HepG2 (cell line): ENCODE measurements around the gene LRRC8E. TPM values are rescaled to one million over a fixed set of nuclear protein-coding genes. Genes with fewer than 3 reads are reported as not detected.

Source experiments
- CREM ChIP-seq, 2 experiments: sonication (generic) in 1 of 2; formaldehyde crosslinking in 1 of 2; IDR thresholded peaks; 2 replicates each; pipeline versions ENCODE4 v1.4.0 to v1.6.1; 2016 to 2020; ENCODE audit warnings: antibody characterized with exemption in 1 of 2, mild to moderate bottlenecking in 1 of 2, missing genetic modification reagents in 1 of 2
- FOXK2 ChIP-seq: fragments of 450-650 bp; IDR thresholded peaks from 2 replicates; pipeline ENCODE4 v1.6.1; 2016
- GTF3A ChIP-seq: sonication (generic); formaldehyde crosslinking; conservative IDR thresholded peaks from 2 replicates; pipeline ENCODE4 v1.4.0; 2020; ENCODE audit warnings: mild to moderate bottlenecking, missing genetic modification reagents
- IRX3 ChIP-seq: sonication (generic); formaldehyde crosslinking; IDR thresholded peaks from 2 replicates; pipeline ENCODE4 v1.8.1; 2023; ENCODE audit warnings: mild to moderate bottlenecking, low read depth, missing genetic modification reagents, borderline replicate concordance
- NCOA5 ChIP-seq: sonication (generic); formaldehyde crosslinking; IDR thresholded peaks from 2 replicates; pipeline ENCODE4 v1.4.0; 2020; ENCODE audit warnings: missing genetic modification reagents
- POLR2G ChIP-seq: fragments of 200-400 bp; formaldehyde crosslinking; IDR thresholded peaks from 2 replicates; pipeline ENCODE4 v1.6.1; 2018; ENCODE audit warnings: mild to moderate bottlenecking, low read depth, low read length, moderate library complexity
- ZNF33B ChIP-seq: sonication (generic); formaldehyde crosslinking; IDR thresholded peaks from 2 replicates; pipeline ENCODE4 v1.5.1; 2020; ENCODE audit warnings: mild to moderate bottlenecking, missing genetic modification reagents
- ZNF367 ChIP-seq: sonication (generic); formaldehyde crosslinking; IDR thresholded peaks from 2 replicates; pipeline ENCODE4 v1.4.0; 2020; ENCODE audit warnings: missing genetic modification reagents, borderline replicate concordance
- ZNF570 ChIP-seq: sonication (generic); formaldehyde crosslinking; IDR thresholded peaks from 2 replicates; pipeline ENCODE4 v1.4.0; 2020; ENCODE audit warnings: mild to moderate bottlenecking, missing genetic modification reagents, borderline replicate concordance
- ZNF672 ChIP-seq: sonication (generic); formaldehyde crosslinking; IDR thresholded peaks from 2 replicates; pipeline ENCODE4 v1.8.1; 2022; ENCODE audit warnings: missing genetic modification reagents
- ZNF792 ChIP-seq: IDR thresholded peaks from 2 replicates; pipeline ENCODE4 v1.6.1; 2016
- polyA plus RNA-seq, 8 experiments: library from polyadenylated mRNA; depleted of rRNA in 3 of 8; stranded (reverse) in 7 of 8; unstranded in 1 of 8; fragments of >200 nt; fragmentation: Illumina TruSeq in 4 of 8; extraction: Trizol in 4 of 8; gene quantifications; 2 replicates each; pipeline versions ENCODE4 v1.2.1 to v1.2.3, GENCODE V29; 2011 to 2016; ENCODE audit warnings: low read depth in 4 of 8, missing spikeins in 1 of 8, mixed read lengths in 1 of 8; ENCODE audit not compliant: insufficient read depth in 1 of 8
- total RNA-seq, 5 experiments: library from RNA; depleted of rRNA; stranded (reverse); fragments of >200 nt; fragmentation: Illumina TruSeq; extraction: Trizol; gene quantifications; 2 replicates each; pipeline ENCODE4 v1.2.3, GENCODE V29; 2016; ENCODE audit warnings: low read depth in 1 of 5
- TF ChIP-seq, protein P1 (sequence below): sonication (generic); formaldehyde crosslinking; IDR thresholded peaks from 2 replicates; pipeline ENCODE4 v1.4.0; 2020; ENCODE audit warnings: missing genetic modification reagents, borderline replicate concordance
- TF ChIP-seq, protein P2 (sequence below): sonication (generic); formaldehyde crosslinking; IDR thresholded peaks from 2 replicates; pipeline ENCODE4 v1.4.0; 2020; ENCODE audit warnings: missing genetic modification reagents
- TF ChIP-seq, protein P3 (sequence below): sonication (generic); formaldehyde crosslinking; IDR thresholded peaks from 2 replicates; pipeline ENCODE4 v1.8.1; 2022; ENCODE audit warnings: low read depth, mild to moderate bottlenecking, missing genetic modification reagents
- TF ChIP-seq, protein P4 (sequence below): sonication (generic); formaldehyde crosslinking; IDR thresholded peaks from 2 replicates; pipeline ENCODE4 v1.8.1; 2023; ENCODE audit warnings: mild to moderate bottlenecking, missing genetic modification reagents, borderline replicate concordance
- TF ChIP-seq, protein P5 (sequence below): sonication (generic); formaldehyde crosslinking; IDR thresholded peaks from 2 replicates; pipeline ENCODE4 v1.5.1; 2020; ENCODE audit warnings: mild to moderate bottlenecking, missing genetic modification reagents, moderate library complexity
- TF ChIP-seq, protein P6 (sequence below): sonication (generic); formaldehyde crosslinking; IDR thresholded peaks from 2 replicates; pipeline ENCODE4 v1.5.0; 2020; ENCODE audit warnings: missing genetic modification reagents, mild to moderate bottlenecking, borderline replicate concordance

The LRRC8E gene
- total and polyA plus RNA-seq, 2 of the 13 experiments (the other 11 are each of a cell fraction or from before 2014, with no cell fraction given) = 8.0 to 10.3 TPM

DNA sequence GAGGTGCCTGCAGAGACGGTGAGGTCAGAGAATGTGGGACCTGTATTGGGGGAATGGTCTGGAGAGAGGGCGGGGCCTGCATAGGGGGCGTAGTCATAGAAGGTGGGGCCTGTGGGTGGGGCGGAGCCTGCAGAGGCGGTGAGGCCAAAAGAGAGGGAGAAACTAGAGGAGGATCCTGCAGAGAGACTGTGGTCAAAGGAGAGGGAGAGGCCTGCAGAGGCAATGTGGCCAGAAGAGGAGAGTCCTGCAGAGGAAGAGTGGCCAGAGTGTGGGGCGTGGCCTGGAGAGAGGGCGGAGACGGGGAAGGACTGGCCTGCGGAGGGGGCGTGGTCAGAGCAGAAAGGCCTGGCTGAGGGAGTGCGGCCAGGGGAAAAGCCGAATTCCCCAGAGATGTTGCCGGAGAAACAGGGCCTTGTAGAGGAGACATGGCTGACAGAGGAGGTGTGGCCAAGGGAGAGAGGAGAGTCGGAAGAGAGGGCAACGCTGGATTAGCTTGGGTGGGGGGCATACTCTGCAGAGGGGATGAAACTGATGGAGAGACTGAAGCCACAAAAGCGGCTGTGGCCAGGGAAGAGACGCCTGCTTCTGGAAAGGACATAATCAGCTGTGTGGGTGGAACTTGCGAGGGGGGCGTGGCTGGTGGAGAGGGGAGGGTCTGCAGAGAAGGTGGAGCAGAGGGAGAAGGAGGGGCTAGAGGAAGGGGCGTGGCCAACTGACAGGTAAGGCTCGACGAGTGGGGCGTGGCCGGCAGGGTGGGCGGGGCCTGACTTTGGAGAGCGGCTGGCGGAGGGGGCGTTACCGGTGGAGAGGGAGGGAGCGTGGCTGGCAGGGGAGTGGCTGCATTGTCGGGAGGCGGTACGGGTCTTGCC is 16.6 kb upstream of the LRRC8E start (continued):
- TF ChIP-seq POLR2G = no peak
- no peak for TF ChIP-seq NCOA5
- TF ChIP-seq, protein P1, sequence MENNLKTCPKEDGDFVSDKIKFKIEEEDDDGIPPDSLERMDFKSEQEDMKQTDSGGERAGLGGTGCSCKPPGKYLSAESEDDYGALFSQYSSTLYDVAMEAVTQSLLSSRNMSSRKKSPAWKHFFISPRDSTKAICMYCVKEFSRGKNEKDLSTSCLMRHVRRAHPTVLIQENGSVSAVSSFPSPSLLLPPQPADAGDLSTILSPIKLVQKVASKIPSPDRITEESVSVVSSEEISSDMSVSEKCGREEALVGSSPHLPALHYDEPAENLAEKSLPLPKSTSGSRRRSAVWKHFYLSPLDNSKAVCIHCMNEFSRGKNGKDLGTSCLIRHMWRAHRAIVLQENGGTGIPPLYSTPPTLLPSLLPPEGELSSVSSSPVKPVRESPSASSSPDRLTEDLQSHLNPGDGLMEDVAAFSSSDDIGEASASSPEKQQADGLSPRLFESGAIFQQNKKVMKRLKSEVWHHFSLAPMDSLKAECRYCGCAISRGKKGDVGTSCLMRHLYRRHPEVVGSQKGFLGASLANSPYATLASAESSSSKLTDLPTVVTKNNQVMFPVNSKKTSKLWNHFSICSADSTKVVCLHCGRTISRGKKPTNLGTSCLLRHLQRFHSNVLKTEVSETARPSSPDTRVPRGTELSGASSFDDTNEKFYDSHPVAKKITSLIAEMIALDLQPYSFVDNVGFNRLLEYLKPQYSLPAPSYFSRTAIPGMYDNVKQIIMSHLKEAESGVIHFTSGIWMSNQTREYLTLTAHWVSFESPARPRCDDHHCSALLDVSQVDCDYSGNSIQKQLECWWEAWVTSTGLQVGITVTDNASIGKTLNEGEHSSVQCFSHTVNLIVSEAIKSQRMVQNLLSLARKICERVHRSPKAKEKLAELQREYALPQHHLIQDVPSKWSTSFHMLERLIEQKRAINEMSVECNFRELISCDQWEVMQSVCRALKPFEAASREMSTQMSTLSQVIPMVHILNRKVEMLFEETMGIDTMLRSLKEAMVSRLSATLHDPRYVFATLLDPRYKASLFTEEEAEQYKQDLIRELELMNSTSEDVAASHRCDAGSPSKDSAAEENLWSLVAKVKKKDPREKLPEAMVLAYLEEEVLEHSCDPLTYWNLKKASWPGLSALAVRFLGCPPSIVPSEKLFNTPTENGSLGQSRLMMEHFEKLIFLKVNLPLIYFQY (CRISPR knock-in tag) = no peak
- TF ChIP-seq ZNF367 (CRISPR knock-in tag) = no peak
- TF ChIP-seq GTF3A (CRISPR knock-in tag) = 0 out of 2 replicates have a peak, but pooled peaks have one; percentile 31
- TF ChIP-seq ZNF672 (CRISPR knock-in tag) = no peak
- TF ChIP-seq CREM (IDR thresholded peaks at IDR 0.05) = no peak
- no peak for TF ChIP-seq CREM (CRISPR knock-in tag; IDR thresholded peaks at IDR 0.05)
- TF ChIP-seq, protein P2, sequence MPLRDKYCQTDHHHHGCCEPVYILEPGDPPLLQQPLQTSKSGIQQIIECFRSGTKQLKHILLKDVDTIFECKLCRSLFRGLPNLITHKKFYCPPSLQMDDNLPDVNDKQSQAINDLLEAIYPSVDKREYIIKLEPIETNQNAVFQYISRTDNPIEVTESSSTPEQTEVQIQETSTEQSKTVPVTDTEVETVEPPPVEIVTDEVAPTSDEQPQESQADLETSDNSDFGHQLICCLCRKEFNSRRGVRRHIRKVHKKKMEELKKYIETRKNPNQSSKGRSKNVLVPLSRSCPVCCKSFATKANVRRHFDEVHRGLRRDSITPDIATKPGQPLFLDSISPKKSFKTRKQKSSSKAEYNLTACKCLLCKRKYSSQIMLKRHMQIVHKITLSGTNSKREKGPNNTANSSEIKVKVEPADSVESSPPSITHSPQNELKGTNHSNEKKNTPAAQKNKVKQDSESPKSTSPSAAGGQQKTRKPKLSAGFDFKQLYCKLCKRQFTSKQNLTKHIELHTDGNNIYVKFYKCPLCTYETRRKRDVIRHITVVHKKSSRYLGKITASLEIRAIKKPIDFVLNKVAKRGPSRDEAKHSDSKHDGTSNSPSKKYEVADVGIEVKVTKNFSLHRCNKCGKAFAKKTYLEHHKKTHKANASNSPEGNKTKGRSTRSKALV (CRISPR knock-in tag) = no peak
- TF ChIP-seq FOXK2 = no peak
- TF ChIP-seq, protein P3, sequence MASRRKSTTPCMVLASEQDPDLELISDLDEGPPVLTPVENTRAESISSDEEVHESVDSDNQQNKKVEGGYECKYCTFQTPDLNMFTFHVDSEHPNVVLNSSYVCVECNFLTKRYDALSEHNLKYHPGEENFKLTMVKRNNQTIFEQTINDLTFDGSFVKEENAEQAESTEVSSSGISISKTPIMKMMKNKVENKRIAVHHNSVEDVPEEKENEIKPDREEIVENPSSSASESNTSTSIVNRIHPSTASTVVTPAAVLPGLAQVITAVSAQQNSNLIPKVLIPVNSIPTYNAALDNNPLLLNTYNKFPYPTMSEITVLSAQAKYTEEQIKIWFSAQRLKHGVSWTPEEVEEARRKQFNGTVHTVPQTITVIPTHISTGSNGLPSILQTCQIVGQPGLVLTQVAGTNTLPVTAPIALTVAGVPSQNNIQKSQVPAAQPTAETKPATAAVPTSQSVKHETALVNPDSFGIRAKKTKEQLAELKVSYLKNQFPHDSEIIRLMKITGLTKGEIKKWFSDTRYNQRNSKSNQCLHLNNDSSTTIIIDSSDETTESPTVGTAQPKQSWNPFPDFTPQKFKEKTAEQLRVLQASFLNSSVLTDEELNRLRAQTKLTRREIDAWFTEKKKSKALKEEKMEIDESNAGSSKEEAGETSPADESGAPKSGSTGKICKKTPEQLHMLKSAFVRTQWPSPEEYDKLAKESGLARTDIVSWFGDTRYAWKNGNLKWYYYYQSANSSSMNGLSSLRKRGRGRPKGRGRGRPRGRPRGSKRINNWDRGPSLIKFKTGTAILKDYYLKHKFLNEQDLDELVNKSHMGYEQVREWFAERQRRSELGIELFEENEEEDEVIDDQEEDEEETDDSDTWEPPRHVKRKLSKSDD (CRISPR knock-in tag) = no peak
- 0 out of 2 replicates have a peak, but pooled peaks have one; percentile 18 for TF ChIP-seq ZNF792 (CRISPR knock-in tag)
- TF ChIP-seq ZNF570 = no peak
- no peak for TF ChIP-seq IRX3 (CRISPR knock-in tag)
- TF ChIP-seq, protein P4, sequence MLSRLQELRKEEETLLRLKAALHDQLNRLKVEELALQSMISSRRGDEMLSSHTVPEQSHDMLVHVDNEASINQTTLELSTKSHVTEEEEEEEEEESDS (CRISPR knock-in tag) = no peak
- TF ChIP-seq, protein P5, sequence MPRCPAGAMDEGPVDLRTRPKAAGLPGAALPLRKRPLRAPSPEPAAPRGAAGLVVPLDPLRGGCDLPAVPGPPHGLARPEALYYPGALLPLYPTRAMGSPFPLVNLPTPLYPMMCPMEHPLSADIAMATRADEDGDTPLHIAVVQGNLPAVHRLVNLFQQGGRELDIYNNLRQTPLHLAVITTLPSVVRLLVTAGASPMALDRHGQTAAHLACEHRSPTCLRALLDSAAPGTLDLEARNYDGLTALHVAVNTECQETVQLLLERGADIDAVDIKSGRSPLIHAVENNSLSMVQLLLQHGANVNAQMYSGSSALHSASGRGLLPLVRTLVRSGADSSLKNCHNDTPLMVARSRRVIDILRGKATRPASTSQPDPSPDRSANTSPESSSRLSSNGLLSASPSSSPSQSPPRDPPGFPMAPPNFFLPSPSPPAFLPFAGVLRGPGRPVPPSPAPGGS (CRISPR knock-in tag) = no peak; the same call in 1 of the 2 replicates
- TF ChIP-seq, protein P6, sequence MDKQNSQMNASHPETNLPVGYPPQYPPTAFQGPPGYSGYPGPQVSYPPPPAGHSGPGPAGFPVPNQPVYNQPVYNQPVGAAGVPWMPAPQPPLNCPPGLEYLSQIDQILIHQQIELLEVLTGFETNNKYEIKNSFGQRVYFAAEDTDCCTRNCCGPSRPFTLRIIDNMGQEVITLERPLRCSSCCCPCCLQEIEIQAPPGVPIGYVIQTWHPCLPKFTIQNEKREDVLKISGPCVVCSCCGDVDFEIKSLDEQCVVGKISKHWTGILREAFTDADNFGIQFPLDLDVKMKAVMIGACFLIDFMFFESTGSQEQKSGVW = no peak
- TF ChIP-seq ZNF33B = no peak
